OCI-LY3 (cell line): ENCODE measurements around the gene INTS1.

Experiments
- CTCF ChIP-seq: fragments of 200-600, 300-600 bp; sonication (generic); IDR thresholded peaks from 2 replicates; pipeline ENCODE4 v1.5.1; 2014; ENCODE audit warnings: antibody characterized with exemption, low read length, low read depth
- EZH2phosphoT487 ChIP-seq: fragments of 200-600 bp; shearing (Covaris generic); IDR thresholded peaks from 2 replicates; pipeline ENCODE4 v1.6.1; 2018; ENCODE audit warnings: antibody characterized with exemption, mixed run types, low read depth

- no peak for TF ChIP-seq CTCF
- no peak for TF ChIP-seq EZH2phosphoT487
Observed at GRCh38 chr7:1534330-1535099, 30.3 kb upstream of the INTS1 start.
